Pancreas (tissue), 10 donors: ENCODE measurements around the gene DBX1. TPM values are rescaled to one million over a fixed set of nuclear protein-coding genes. Genes with fewer than 3 reads are reported as not detected.

ENCODE experiments used
- ATAC-seq, 4 donors: fragments of 200-7000 bp; cut with Tn5 transposase; one replicate each; pipeline versions ENCODE4 v1.8.0 to v1.9.1; 2020; ENCODE audit warnings: mild to moderate bottlenecking in 4 of 4, moderate library complexity in 4 of 4
- DNase-seq, 6 donors: peaks; one replicate each; pipeline ENCODE4 v3.0.0-alpha.2; 2020
- FAIRE-seq: peaks from 2 replicates; lab custom pipeline; 2012; peaks lifted over from hg19 to GRCh38; lab: Jason Lieb, UNC
- H3K27ac ChIP-seq, 4 donors: fragments of 200-600 bp; sonication (generic); 1 replicate in 3 of 4; 2 replicates in 1 of 4; pipeline versions ENCODE4 v1.5.0 to v1.8.0; 2020
- H3K27me3 ChIP-seq, 4 donors: fragments of 200-600 bp; one replicate each; pipeline ENCODE4 v1.8.0; 2021
- H3K36me3 ChIP-seq, 3 donors: fragments of 200-600 bp; sonication (generic) in 1 of 3; one replicate each; pipeline versions ENCODE4 v1.5.0 to v1.8.0; 2020 to 2021
- H3K4me1 ChIP-seq, 3 donors: fragments of 200-600 bp; one replicate each; pipeline ENCODE4 v1.8.0; 2021
- H3K4me3 ChIP-seq, 4 donors: fragments of 200-600 bp; sonication (generic) in 2 of 4; one replicate each; pipeline versions ENCODE4 v1.5.0 to v1.8.0; 2020 to 2021
- H3K9me3 ChIP-seq, 4 donors: fragments of 200-600 bp; one replicate each; pipeline ENCODE4 v1.8.0; 2021
- CTCF ChIP-seq, 4 donors: fragments of 200-600 bp; sonication (generic) in 3 of 4; IDR thresholded peaks; one replicate each; pipeline versions ENCODE4 v1.5.0 to v1.8.0; 2021; ENCODE audit warnings: antibody characterized with exemption in 4 of 4
- WGBS, 2 donors: extraction: QIAGEN DNeasy Blood & Tissue Kit; methylation state at CpG; one replicate each; pipeline ENCODE4 v1.1.7; 2013; 5-methylcytosine and 5-hydroxymethylcytosine counted together
- intact Hi-C, 3 donors: fragments of 100-400 bp; cut with DNase I; formaldehyde crosslinking; loops; one replicate each; pipeline versions ENCODE4 v1.11.1 to v1.14.2; 2022
- polyA plus RNA-seq, 2 donors: library from polyadenylated mRNA; stranded (reverse); fragments of 200-250 nt; gene quantifications; one replicate each; pipeline ENCODE4 v1.2.3, GENCODE V29; 2013
- total RNA-seq, 6 donors: library from RNA; stranded (reverse); fragmentation: NEBNext Ultra II Directional in 4 of 6; extraction: Animal tissue kit (Norgen Biotek cat#: 25700) in 4 of 6; gene quantifications; one replicate each; pipeline versions ENCODE4 v1.2.1 to v1.2.4, GENCODE V29; 2021 to 2023
- donor health status: healthy with polysubstance abuse.
- donor health status: DM: no; HTN: no; CAD: no; lungs with moderate emphysema.
- donor health status: DM: no; HTN: no; CAD: no.
- donor health status: control.
- donor health status: control.
- donor health status: Bipolar disorder and iron deficiency.
- donor health status: DM: yes; HTN: yes; CAD: no.
- donor health status: DM: no; HTN: no; CAD: no.
- donor health status: DM: no; HTN: no; CAD: no.
- donor health status: DM: yes; HTN: yes; CAD: no.

DBX1 gene
- total and polyA plus RNA-seq, 8 donors: not detected

- Histone ChIP-seq H3K36me3 (peaks cover 2 to 29% (median 6%) of the 10 kb centered on the region in 3 donors), H3K27ac (no peak overlapping the region), H3K27me3 (no peaks in the 10 kb centered on the region), H3K9me3 (no peaks in the 10 kb centered on the region), H3K4me1 (peaks cover 1 to 8% (median 5%) of the 10 kb centered on the region in 3 donors), H3K4me3 (no peak overlapping the region)
- no peak for TF ChIP-seq CTCF (IDR thresholded peaks at IDR 0.05)
- ATAC-seq (no peak), DNase-seq (no peak), FAIRE-seq (no peak)
- 89% methylated on average over 5 of the region's 5 CpGs for WGBS, 2 donors
- intact Hi-C loops: no loop called here
These were observed 43.0 kb downstream of the DBX1 start for GRCh38 chr11:20117291-20117690.

GRCh38 chr11:20116825-20117224, 43.5 kb downstream of the DBX1 start:
- intact Hi-C loops: no loop called here
- Histone ChIP-seq H3K27me3 (no peaks in the 10 kb centered on the region), H3K36me3 (peaks cover 2 to 29% (median 6%) of the 10 kb centered on the region in 3 donors), H3K9me3 (no peaks in the 10 kb centered on the region), H3K4me3 (no peak overlapping the region), H3K27ac (no peak overlapping the region), H3K4me1 (peaks cover 5 to 10% (median 8%) of the 10 kb centered on the region in 3 donors)
- WGBS, 2 donors: 0 to 44% methylated on average over 1 of the region's 1 CpG
- ATAC-seq: no peak
- DNase-seq: no peak
- TF ChIP-seq CTCF (IDR thresholded peaks at IDR 0.05): no peak
- no peak for FAIRE-seq

GRCh38 chr11:20114588-20114987, 45.7 kb downstream of the DBX1 start:
- peaks cover 5 to 12% (median 8%) of the 10 kb centered on the region in 3 donors for H3K4me1 ChIP-seq
- FAIRE-seq: no peak
- no peaks in the 10 kb centered on the region for H3K9me3 ChIP-seq
- DNase-seq: no peak
- H3K27ac ChIP-seq: no peak overlapping the region
- H3K4me3 ChIP-seq: no peak overlapping the region
- intact Hi-C loops: loop anchor here in 1 of 3 donors (5.0 kb wide), 1 partner anchor 167 kb away; no protein-coding TSS in a partner anchor
- WGBS, 2 donors: 94 to 96% methylated on average over 10 of the region's 10 CpGs
- H3K36me3 ChIP-seq: peaks cover 2 to 30% (median 6%) of the 10 kb centered on the region in 3 donors
- no peak for TF ChIP-seq CTCF (IDR thresholded peaks at IDR 0.05)
- no peak for ATAC-seq
- H3K27me3 ChIP-seq: no peaks in the 10 kb centered on the region

- Histone ChIP-seq H3K4me3 (no peak overlapping the region), H3K27me3 (no peaks in the 10 kb centered on the region), H3K36me3 (peaks cover 2 to 29% (median 5%) of the 10 kb centered on the region in 3 donors), H3K4me1 (peaks cover 5 to 12% (median 8%) of the 10 kb centered on the region in 3 donors), H3K27ac (peak overlapping the region in 3 of 4 donors; percentile 45 to 91 (median 82)), H3K9me3 (no peaks in the 10 kb centered on the region)
- TF ChIP-seq CTCF (IDR thresholded peaks at IDR 0.05): no peak
- intact Hi-C loops: loop anchor here in 1 of 3 donors (5.0 kb wide), 1 partner anchor 166 kb away; no protein-coding TSS in a partner anchor
- WGBS, 2 donors: 40 to 46% methylated on average over 5 of the region's 5 CpGs
- peak; percentile 2 to 15 (median 8) for ATAC-seq
- no peak for FAIRE-seq
- peak in 1 of 6 donors; percentile 32 for DNase-seq
These were observed 47.2 kb downstream of the DBX1 start for GRCh38 chr11:20113149-20113438.
